ENCODE measurements around the gene ALK.

DNA sequence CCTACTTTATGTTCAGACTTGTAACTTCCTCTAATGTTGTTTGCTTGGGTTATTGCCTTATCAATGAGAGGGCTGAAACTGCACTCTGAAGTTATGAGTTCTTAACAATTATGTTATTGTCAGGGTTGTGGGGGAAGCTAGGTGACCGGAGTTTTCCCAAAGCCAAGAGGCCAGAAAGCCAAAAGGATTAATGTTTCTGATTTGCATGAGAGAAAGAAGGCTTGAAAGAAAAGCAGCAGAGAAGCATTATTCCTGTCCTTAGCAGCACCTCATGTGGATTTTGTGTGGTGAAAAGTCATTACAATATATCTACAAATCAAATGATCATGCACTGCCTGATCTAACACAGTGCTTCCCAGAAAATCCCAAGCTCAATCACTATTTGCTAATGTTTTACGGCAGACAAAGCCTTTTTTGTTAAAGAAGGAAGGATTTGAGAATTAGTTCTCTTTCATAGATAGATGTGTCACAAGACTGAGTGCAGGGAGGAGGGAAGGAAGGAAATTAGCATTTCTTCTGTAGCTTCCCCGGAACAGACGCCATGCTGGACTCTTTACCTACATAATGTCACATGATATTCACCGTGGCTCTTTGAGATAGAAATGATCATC is 203.2 kb downstream of the ALK start:
- TF ChIP-seq CTCF (IDR thresholded peaks at IDR 0.05; ENCODE audit: low read depth, low read length) (no peak), EZH2phosphoT487 (IDR thresholded peaks at IDR 0.05; ENCODE audit: low read depth) (no peak)
